ENCODE measurements around the gene ESRP2.

Gene ESRP2

DNA sequence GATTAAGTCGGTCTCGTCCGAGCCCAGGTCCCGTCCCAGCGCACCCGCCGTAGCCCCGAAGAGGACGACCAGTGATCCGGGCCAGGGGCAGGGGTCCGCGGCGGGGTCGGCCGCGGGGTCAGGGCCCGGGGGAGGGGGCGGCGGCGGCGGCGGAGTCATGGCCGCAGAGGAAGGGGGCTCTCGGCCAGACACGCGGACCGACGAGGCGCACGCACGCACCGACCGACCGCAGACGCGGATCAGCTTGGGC, at the start of gene ESRP2:
Gene ESRP2, minus strand, starts transcription at position 241 of the 250 bp plus-strand sequence. Its CDS starts 82 bp downstream, at position 159.
- peak in 1 of 10 donors; percentile 87 for DNase-seq
- intact Hi-C loops (cut with DNase I), result no loop called here

GRCh38 chr16:68285683-68286082, 49.8 kb upstream of the ESRP2 start:
- peak in 1 of 10 donors; percentile 17 for DNase-seq
- intact Hi-C loops (cut with DNase I), result no loop called here

GRCh38 chr16:68284847-68285246, 48.9 kb upstream of the ESRP2 start:
- DNase-seq, result peak in 1 of 10 donors; percentile 39

DNA sequence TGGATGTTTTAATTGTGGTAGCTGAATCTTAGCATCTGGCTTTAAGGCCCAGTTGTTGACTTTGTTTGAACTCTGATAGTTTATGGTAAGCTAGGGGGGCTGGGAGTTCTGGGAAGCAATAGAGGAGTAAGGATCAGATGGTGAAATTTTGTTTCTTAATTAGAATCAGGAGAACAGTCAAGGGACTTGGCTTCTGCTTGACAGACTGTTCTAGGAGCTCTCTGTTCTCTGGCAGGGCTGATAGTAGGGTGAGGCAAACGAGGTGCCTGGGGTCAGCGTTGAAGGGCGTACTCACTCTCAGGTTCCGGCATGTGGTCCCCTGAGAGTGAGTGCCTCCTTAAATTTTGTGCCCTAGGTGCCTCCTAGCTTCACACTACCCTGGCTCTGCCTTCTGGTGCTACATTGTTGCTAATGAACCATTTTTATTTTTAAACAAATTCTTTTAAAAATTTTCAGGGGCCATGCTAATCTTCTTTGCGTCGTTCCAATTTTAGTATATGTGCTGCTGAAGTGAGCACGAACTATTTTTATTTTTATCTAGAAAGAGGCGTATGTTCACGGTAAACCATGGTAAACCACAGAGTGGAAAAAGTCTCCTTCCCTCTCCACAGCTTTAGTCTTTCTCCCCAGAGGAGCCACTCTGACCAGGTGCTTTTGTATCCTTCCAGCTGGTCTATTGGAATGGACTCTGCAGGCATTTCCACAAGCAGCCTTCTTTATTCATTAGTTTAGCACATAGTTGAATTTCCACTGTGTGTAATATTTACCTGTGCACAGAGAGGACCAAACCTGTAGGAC, 48.1 kb upstream of the ESRP2 start:
- peak in 1 of 10 donors; percentile 54 for DNase-seq
- intact Hi-C loops (cut with DNase I), result no loop called here

More at GRCh38 chr16:68284847-68285246, 48.9 kb upstream of the ESRP2 start:
- intact Hi-C loops (cut with DNase I), result no loop called here

DNA sequence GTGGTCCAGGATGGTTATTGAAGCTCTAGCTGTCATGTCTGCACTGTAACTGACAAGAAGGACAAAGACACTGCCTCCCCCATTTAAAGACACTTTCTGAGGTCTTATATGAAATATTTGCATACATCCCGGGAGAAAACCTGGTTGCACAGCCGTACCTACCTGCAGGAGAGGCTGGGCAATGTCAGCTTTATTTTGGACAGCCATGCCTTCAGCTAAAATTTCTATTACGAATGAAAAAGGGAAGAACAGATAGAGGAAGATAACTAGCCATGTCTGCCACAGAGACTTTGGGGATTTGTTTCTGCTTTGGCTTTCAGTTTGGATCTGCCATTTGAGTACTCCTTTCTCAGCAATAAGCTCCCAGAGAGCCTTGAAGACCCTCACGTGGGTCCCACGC, 47.4 kb upstream of the ESRP2 start:
- intact Hi-C loops (cut with DNase I), result no loop called here
- DNase-seq, result peak in 1 of 10 donors; percentile 24

DNA sequence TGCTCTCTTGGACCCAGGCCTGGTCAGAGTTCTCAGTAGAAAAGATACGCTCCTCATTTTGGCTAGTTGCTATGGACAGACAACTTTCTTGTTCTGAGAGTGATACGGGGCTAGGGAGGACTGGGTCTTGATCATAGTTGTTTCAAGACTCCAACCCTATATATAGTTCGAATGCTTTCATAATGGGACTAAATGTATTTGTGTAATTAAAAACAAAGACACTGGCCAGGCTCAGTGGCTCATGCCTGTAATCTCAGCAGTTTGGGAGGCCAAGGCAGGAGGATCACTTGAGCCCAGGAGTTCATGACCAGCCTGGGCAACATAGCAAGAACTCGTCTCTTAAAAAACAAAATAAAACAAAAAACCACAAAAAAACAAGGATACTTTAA, 46.1 kb upstream of the ESRP2 start:
- intact Hi-C loops (cut with DNase I), result no loop called here
- DNase-seq, result no peak

DNA sequence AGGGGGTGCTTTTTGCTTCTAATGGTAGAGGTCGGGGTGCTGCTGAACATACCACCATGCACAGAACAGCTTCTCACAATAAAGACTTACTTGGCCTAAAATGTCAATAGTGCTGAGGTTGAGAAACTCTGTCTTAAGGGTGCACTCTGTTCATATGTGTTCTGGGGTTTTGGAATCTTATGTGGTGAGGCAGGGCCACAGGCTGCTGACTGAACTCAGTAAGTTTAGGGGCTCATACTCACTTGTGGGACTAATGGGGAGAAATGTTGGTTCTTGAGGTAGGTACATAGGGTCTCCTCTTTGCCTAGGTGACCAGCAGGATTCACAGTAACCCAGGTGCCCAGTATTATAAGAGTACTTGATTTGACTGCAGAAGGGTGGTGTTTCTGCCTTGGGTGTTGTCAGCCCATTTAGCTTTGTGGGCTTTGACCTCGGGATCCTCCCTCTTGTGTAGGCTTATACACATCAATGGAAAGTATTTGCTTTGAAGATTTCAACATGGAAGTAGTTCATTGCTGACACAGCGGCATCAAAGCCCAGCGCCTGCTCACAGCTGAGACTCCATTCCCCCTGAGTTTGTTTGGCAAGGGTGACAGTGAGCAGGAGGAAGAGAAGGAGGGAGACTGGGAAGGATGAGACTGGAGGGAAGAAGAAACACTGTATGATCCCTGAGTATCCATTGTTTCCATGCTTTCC, 45.6 kb upstream of the ESRP2 start:
- intact Hi-C loops (cut with DNase I), result no loop called here
- DNase-seq, result peak in 1 of 10 donors; percentile 28

- intact Hi-C loops (cut with DNase I), result no loop called here
- DNase-seq, result peak in 1 of 10 donors; percentile 29
Observed at GRCh38 chr16:68279726-68280558, 44.0 kb upstream of the ESRP2 start.

- intact Hi-C loops (cut with DNase I), result no loop called here
- no peak for DNase-seq
Observed at GRCh38 chr16:68276223-68276622, 40.3 kb upstream of the ESRP2 start.

- intact Hi-C loops (cut with DNase I), result no loop called here
- DNase-seq, result peak in 1 of 10 donors; percentile 6
Observed at GRCh38 chr16:68275611-68276191, 39.8 kb upstream of the ESRP2 start.

- DNase-seq, result no peak
- intact Hi-C loops (cut with DNase I), result no loop called here
Observed at GRCh38 chr16:68274441-68274840, 38.5 kb upstream of the ESRP2 start.

GRCh38 chr16:68273896-68274295, 38.0 kb upstream of the ESRP2 start:
- intact Hi-C loops (cut with DNase I), result no loop called here
- DNase-seq, result peak in 1 of 10 donors; percentile 30

GRCh38 chr16:68273459-68273858, 37.5 kb upstream of the ESRP2 start:
- intact Hi-C loops (cut with DNase I), result no loop called here
- DNase-seq, result peak in 1 of 10 donors; percentile 30

DNA sequence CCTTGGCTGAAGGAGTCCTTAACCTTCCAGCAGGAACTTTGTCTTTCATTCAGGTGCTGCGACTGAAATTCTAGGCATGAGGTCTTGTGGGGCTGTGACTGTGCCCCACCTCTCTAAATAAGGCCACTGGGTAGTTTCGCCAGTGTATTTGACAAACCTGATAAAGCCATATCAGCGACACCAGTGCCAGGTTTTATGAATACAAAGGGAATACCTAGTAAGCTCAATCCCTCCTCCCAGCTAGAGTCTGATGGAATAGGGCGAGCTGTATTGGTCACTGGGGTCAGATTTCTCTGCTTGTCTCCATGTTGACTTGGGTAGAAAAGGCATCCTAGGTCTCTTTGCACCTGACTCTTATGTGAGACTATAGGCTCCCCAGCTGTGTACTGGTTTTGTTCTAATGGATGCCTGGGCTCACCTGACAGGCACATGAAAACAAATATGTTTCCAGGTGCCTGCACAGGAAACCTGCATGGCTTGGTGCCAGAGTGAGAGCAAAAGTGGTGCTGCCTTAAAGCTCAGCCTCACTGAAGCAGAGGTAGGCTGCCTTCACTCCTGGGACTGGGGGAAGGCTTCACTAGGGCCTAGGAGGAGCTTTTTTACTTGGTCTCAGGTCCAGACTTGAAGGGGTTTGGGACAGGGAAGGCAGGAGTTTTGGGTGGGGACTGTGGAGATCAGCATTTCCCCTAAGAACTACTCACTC, 36.7 kb upstream of the ESRP2 start:
- intact Hi-C loops (cut with DNase I), result no loop called here
- DNase-seq, result peak in 1 of 10 donors; percentile 17

DNA sequence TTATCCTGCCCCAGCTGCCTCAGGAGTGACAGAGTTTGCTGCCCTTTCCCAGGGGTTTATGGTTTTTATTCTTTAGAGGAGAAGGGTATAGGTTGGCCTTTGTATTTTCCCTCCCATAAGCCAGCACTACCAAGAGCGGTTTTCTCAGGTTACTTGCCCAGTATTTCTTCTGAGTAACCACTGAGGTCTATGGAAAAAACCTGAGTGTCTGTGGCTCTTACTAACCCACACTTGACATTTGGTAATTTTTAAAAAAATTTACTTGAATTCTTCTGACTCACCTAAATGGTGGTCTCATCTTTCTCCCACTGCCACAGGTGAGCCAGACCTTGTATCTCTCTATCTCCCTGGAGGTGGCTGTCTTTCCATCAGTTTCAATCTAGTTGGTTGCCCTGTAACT, 34.4 kb upstream of the ESRP2 start:
- no peak for DNase-seq
- intact Hi-C loops (cut with DNase I), result no loop called here

DNA sequence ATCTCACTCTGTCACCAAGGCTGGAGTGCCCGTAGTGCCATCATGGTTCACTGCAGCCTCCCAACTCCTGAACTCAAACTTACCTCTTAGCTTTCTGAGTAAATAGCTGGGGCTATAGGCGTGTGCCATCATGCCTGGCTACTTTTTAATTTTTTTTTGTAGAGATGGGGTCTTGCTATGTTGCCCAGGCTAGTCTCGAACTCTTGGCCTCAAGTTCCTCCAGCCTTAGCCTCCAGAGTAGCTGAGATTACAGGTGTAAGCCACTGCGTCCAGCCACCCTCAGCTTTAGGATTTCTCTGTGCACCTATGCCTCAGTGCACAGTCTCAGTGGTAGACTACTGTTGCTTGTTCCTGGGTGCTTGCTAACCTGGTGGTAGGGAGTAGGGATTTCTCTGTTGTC, 33.9 kb upstream of the ESRP2 start:
- DNase-seq, result no peak
- intact Hi-C loops (cut with DNase I), result loop anchor here (5.0 kb wide), 1 partner anchor 43 kb away; the partner anchor contains the start of genes PRMT7 and SLC7A6OS

DNA sequence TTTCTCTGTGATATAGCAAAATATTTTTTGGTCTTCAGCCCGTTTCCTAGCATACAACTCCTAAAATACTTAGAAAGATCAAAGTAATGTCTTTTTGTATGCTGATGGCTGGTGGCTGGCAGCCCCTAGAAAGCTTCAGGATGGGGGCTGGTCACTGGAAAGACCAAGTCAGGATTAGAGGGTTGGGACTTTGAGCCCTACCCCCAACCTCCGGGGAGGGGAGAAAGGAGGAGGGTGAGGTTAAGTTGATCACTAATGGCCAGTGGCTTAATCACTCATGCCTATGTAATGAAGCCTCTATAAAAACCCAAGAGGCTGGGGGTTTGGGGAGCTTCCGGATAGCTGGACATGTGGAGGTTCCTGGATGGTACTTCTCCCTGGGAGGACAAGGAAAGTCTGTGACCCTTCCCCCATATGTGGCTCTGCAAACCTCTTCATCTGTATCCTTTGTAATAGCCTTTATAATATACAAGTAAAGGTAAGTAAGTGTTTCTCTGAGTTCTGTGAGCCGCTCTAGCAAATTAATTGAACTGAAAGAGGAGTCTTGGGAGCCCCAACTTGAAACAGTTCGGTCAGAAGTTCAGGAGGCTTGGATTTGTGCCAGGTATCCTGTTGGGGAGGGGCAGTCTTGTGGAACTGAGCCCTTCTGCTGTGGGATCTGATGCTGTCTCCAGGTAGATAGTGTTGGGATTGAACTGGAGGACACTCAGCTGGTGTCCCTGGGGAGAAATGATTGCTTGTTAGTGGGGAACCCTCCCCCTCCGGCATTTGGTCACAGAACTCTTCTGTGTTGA, 31.9 kb upstream of the ESRP2 start:
- DNase-seq, result no peak
- intact Hi-C loops (cut with DNase I), result loop anchor here (5.0 kb wide), 1 partner anchor 44 kb away; the partner anchor contains the start of genes PRMT7 and SLC7A6OS

DNA sequence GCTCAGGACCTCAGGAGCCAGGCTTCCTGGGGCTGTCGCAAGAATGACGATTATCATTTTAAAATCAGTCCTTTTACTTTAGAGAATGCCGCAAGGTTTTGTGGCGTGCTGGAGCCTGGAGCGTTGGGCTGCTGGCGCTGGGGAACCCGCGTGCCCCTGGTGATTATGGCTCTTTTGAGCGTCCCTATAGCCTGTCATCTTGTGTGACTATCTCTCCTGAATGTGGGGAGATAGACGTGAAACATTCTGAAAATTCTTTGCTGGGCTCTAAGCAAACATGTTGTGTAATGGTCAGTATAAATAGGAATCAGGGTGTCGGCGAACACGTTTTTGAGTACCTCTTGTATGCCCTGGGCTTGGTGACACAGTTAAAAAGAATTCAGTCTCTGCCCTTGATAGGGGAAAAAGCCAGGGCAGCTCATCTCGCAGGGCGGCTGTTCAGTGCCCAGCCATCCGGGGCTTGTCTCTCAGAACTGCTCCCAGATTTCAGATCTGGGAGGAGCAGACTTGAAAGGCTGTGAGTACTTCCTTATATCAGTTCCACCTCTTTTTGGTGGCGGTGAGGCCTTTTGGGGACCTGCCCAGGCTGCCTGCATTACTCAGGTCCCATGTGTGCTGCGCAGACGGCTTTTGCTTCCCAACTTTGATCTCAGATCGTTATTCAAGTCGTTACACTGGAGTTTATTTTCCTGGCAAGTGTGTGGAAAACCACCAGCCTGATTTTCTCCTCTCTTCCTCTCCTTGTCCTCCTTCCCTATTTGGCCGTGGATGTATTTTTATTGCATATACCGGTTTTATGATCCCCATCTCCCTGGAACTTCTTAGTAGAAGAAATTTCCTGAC, 29.4 kb upstream of the ESRP2 start:
- peak in 1 of 10 donors; percentile 24 for DNase-seq
- intact Hi-C loops (cut with DNase I), result loop anchor here (5.0 kb wide), 1 partner anchor 47 kb away; the partner anchor contains the start of genes PRMT7 and SLC7A6OS

Measured in posterior cingulate gyrus (tissue), 11 donors.